ENCODE measurements around the gene PPA2. TPM values are rescaled to one million over a fixed set of nuclear protein-coding genes. Genes with fewer than 3 reads are reported as not detected.

The PPA2 gene
- 49.3 TPM for total RNA-seq

- H3K27me3 ChIP-seq, result no peaks in the 10 kb centered on the region
- TF ChIP-seq, protein P1, sequence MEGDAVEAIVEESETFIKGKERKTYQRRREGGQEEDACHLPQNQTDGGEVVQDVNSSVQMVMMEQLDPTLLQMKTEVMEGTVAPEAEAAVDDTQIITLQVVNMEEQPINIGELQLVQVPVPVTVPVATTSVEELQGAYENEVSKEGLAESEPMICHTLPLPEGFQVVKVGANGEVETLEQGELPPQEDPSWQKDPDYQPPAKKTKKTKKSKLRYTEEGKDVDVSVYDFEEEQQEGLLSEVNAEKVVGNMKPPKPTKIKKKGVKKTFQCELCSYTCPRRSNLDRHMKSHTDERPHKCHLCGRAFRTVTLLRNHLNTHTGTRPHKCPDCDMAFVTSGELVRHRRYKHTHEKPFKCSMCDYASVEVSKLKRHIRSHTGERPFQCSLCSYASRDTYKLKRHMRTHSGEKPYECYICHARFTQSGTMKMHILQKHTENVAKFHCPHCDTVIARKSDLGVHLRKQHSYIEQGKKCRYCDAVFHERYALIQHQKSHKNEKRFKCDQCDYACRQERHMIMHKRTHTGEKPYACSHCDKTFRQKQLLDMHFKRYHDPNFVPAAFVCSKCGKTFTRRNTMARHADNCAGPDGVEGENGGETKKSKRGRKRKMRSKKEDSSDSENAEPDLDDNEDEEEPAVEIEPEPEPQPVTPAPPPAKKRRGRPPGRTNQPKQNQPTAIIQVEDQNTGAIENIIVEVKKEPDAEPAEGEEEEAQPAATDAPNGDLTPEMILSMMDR (IDR thresholded peaks at IDR 0.05), result no peak
- H3K4me1 ChIP-seq, result peaks cover 8 to 16% of the 10 kb centered on the region in 2 donors
- H3K36me3 ChIP-seq, result no peaks in the 10 kb centered on the region
- intact Hi-C loops (cut with DNase I), result loop anchor here (1.0 to 10.0 kb wide), 4 partner anchors 234 to 979 kb away; partner anchors contain the start of genes CXXC4, GSTCD, INTS12 and TET2
- DNase-seq (ENCODE audit: low spot score in 2 of 2), result peak; percentile 69 to 95
- peak within 1 kb of the TSS; percentile 98 to 99 for H3K27ac ChIP-seq
- H3K4me3 ChIP-seq, result peak within 1 kb of the TSS; percentile 91 to 97
- H3K9me3 ChIP-seq, result no peaks in the 10 kb centered on the region
Measured at GRCh38 chr4:105473324-105474098, at the start of gene PPA2. Gene PPA2, minus strand, starts transcription at chr4:105474062. Its CDS starts 12 bp downstream, at chr4:105474050.

GRCh38 chr4:105520819-105521790 is 47.2 kb upstream of the PPA2 start:
- no peaks in the 10 kb centered on the region for H3K27me3 ChIP-seq
- H3K27ac ChIP-seq, result no peak overlapping the region
- H3K4me1 ChIP-seq, result no peaks in the 10 kb centered on the region
- no peaks in the 10 kb centered on the region for H3K9me3 ChIP-seq
- intact Hi-C loops (cut with DNase I), result loop anchor here (10.0 kb wide), 1 partner anchor 164 kb away; no protein-coding TSS in a partner anchor
- H3K36me3 ChIP-seq, result no peaks in the 10 kb centered on the region
- H3K4me3 ChIP-seq, result no peak overlapping the region
- no peak for DNase-seq (ENCODE audit: low spot score in 2 of 2)
- TF ChIP-seq, protein P1 (IDR thresholded peaks at IDR 0.05), result peak in 2 of 3 experiments; percentile 42 to 58

- DNase-seq (ENCODE audit: low spot score in 2 of 2), result no peak
- no peaks in the 10 kb centered on the region for H3K27me3 ChIP-seq
- no peaks in the 10 kb centered on the region for H3K36me3 ChIP-seq
- peaks cover 0 to 3% of the 10 kb centered on the region in 2 donors for H3K9me3 ChIP-seq
- H3K4me3 ChIP-seq, result no peak overlapping the region
- intact Hi-C loops (cut with DNase I), result no loop called here
- no peak overlapping the region for H3K27ac ChIP-seq
- TF ChIP-seq, protein P1 (IDR thresholded peaks at IDR 0.05), result no peak
- no peaks in the 10 kb centered on the region for H3K4me1 ChIP-seq
Measured at GRCh38 chr4:105510245-105510644, 36.4 kb upstream of the PPA2 start.

- no peaks in the 10 kb centered on the region for H3K36me3 ChIP-seq
- H3K9me3 ChIP-seq, result peaks cover 0 to 3% of the 10 kb centered on the region in 2 donors
- H3K4me1 ChIP-seq, result no peaks in the 10 kb centered on the region
- DNase-seq (ENCODE audit: low spot score in 2 of 2), result no peak
- H3K27me3 ChIP-seq, result no peaks in the 10 kb centered on the region
- TF ChIP-seq, protein P1 (IDR thresholded peaks at IDR 0.05), result no peak
- H3K27ac ChIP-seq, result no peak overlapping the region
- intact Hi-C loops (cut with DNase I), result no loop called here
- no peak overlapping the region for H3K4me3 ChIP-seq
Measured at GRCh38 chr4:105509714-105510113, 35.9 kb upstream of the PPA2 start.

DNA sequence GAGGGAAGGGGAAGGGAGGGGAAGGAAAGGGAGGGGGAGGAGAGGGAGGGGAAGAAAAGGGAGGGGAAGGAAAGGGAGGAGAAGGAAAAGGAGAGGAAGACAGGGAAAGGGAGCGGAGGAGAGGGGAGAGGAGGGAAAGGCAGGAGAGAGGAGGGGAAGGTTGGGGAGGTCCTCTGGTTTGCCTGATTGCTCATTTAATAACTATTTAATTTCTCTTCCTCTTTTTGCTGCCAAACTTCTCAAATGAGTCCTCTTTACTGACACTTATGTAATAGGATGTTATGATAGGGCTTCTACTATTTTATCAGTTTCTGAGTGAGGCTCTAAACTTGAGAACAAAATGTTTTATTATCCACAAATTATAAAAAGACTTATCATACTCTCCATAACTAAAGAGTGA is 35.4 kb upstream of the PPA2 start:
- Histone ChIP-seq H3K4me3 (no peak overlapping the region), H3K27me3 (no peaks in the 10 kb centered on the region), H3K4me1 (no peaks in the 10 kb centered on the region), H3K36me3 (no peaks in the 10 kb centered on the region), H3K9me3 (peaks cover 0 to 3% of the 10 kb centered on the region in 2 donors), H3K27ac (no peak overlapping the region)
- TF ChIP-seq, protein P1 (IDR thresholded peaks at IDR 0.05), result no peak
- intact Hi-C loops (cut with DNase I), result no loop called here
- DNase-seq (ENCODE audit: low spot score in 2 of 2), result no peak
